Lung (tissue), 12 donors: ENCODE results near the gene THTPA. TPM values are rescaled to one million over a fixed set of nuclear protein-coding genes. Genes with fewer than 3 reads are reported as not detected.
A peak's percentile ranks its signal among the peaks of the same experiment; 100 is the strongest.

ENCODE experiments used
- ATAC-seq: fragments of 200-7000 bp; cut with Tn5 transposase; one replicate; pipeline ENCODE4 v1.9.1; 2020; ENCODE audit warnings: moderate number of reproducible peaks; ENCODE audit not compliant: insufficient read depth, low FRiP score
- DNase-seq, 3 donors: peaks; one replicate each; pipeline ENCODE4 v3.0.0-alpha.2; 2013 to 2017
- H3K27ac ChIP-seq, 2 donors: one replicate each; pipeline ENCODE4 v1.5.1; 2013; ENCODE audit warnings: mild to moderate bottlenecking in 2 of 2, moderate library complexity in 2 of 2, control low read depth in 1 of 2, inconsistent platforms in 1 of 2, low read depth in 1 of 2, low read length in 1 of 2
- H3K27me3 ChIP-seq, 3 donors: one replicate each; pipeline ENCODE4 v1.5.1; 2013; ENCODE audit warnings: low read length in 2 of 3; ENCODE audit not compliant: control insufficient read depth in 3 of 3, insufficient read depth in 3 of 3
- H3K36me3 ChIP-seq, 4 donors: one replicate each; pipeline ENCODE4 v1.5.1; 2013; ENCODE audit warnings: low read length in 4 of 4, mild to moderate bottlenecking in 1 of 4, moderate library complexity in 1 of 4; ENCODE audit not compliant: control insufficient read depth in 4 of 4, insufficient read depth in 4 of 4
- H3K4me1 ChIP-seq, 5 donors: one replicate each; pipeline ENCODE4 v1.5.1; 2013; ENCODE audit warnings: low read length in 5 of 5, mild to moderate bottlenecking in 2 of 5, moderate library complexity in 1 of 5; ENCODE audit not compliant: control insufficient read depth in 5 of 5, insufficient read depth in 5 of 5
- H3K4me3 ChIP-seq: one replicate; pipeline ENCODE4 v1.5.1; 2013; ENCODE audit warnings: mild to moderate bottlenecking, control low read depth, moderate library complexity
- H3K9ac ChIP-seq, 2 donors: one replicate each; pipeline ENCODE4 v1.5.1; 2013; ENCODE audit warnings: low read length in 2 of 2, control low read depth in 1 of 2; ENCODE audit not compliant: insufficient read depth in 1 of 2
- H3K9me3 ChIP-seq, 4 donors: one replicate each; pipeline ENCODE4 v1.5.1; 2013; ENCODE audit warnings: low read length in 3 of 4, mild to moderate bottlenecking in 1 of 4, moderate library complexity in 1 of 4; ENCODE audit not compliant: control insufficient read depth in 4 of 4, insufficient read depth in 3 of 4
- WGBS, 2 donors: extraction: QIAGEN DNeasy Blood & Tissue Kit; methylation state at CpG; one replicate each; pipeline ENCODE4 v1.1.7; 2013; 5-methylcytosine and 5-hydroxymethylcytosine counted together
- polyA plus RNA-seq, 2 donors: library from polyadenylated mRNA; stranded (reverse); fragments of 200-250 nt; gene quantifications; one replicate each; pipeline ENCODE4 v1.2.1, GENCODE V29; 2013
- total RNA-seq, 2 donors: library from RNA; depleted of rRNA in 1 of 2; stranded (reverse); fragments of >200 nt in 1 of 2; gene quantifications; one replicate each; pipeline ENCODE4 v1.2.1, GENCODE V29; 2014 to 2021
- TF ChIP-seq, protein P1 (sequence below): IDR thresholded peaks from 2 replicates; pipeline ENCODE4 v1.5.1; 2012; ENCODE audit warnings: mild to moderate bottlenecking; ENCODE audit errors: control extremely low read depth, extremely low read depth
- donor health status: control.
- donor health status: control.
- donor health status: Bipolar disorder and iron deficiency.
- donor health status: healthy.
- donor health status: DM: yes; HTN: yes; CAD: no.

THTPA gene
- total and polyA plus RNA-seq, 4 donors: 7.7 to 22.1 (median 14.1) TPM

DNA sequence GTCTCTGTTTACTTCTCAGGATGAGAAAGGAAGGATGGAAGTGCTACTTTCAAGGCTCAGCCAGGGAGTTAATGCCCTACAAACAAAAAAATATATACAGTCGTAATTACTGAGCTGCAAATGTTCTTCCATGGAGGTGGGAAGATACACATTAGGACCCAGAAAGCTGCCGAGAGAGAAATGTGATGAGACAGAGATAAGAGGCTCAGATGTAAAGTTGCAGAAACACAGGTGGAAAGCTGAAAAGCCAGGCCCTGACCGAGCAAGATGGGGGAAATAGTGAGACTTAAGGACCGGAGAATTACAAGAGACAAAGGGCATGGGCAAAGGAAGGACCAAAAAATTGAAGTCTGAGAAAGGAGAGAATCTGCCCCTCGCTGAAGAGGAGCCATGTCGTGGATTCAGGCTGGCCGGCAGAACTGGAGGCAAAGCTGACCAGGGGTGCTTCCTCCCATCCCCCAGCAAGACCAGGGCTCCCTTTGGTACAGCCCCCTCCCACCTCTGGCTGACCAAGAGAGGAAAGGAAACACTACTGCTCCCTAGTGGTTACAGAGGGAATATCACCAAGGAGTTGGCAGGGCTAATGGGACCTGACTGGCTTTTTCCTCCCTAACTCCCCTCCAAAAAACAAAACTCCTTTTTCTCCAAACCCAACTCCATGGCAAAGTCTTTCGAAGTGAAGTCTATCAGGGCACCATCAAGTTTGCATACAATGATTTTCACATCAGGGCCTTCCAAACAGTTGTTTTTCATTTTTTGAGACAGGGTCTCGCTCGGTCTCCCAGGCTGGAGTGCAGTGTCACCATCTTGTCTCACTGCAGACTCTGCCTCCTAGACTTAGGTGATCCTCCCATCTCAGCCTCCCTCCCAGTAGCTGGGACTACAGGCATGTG lies 16.6 kb upstream of the THTPA start:
- peak; percentile 61 to 73 (median 73) for DNase-seq

DNA sequence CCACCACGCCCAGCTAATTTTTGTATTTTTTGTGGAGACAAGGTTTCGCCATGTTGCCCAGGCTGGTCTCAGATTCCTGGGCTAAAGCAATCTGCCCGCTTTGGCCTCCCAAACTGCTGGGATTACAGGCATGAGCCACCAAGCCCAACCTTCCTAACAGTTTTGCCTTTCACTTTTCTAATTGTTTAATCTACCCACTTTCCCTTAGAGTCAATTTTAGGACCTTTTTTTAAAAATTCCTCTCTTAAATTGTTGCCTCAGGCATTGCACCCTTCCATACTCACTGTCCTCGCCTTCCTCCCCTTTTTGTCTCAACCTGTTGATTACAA lies 16.0 kb upstream of the THTPA start:
- TF ChIP-seq, protein P1, sequence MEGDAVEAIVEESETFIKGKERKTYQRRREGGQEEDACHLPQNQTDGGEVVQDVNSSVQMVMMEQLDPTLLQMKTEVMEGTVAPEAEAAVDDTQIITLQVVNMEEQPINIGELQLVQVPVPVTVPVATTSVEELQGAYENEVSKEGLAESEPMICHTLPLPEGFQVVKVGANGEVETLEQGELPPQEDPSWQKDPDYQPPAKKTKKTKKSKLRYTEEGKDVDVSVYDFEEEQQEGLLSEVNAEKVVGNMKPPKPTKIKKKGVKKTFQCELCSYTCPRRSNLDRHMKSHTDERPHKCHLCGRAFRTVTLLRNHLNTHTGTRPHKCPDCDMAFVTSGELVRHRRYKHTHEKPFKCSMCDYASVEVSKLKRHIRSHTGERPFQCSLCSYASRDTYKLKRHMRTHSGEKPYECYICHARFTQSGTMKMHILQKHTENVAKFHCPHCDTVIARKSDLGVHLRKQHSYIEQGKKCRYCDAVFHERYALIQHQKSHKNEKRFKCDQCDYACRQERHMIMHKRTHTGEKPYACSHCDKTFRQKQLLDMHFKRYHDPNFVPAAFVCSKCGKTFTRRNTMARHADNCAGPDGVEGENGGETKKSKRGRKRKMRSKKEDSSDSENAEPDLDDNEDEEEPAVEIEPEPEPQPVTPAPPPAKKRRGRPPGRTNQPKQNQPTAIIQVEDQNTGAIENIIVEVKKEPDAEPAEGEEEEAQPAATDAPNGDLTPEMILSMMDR: no peak
- Histone ChIP-seq H3K4me3 (no peak overlapping the region), H3K9ac (no peak overlapping the region), H3K36me3 (no peaks in the 10 kb centered on the region), H3K9me3 (no peaks in the 10 kb centered on the region), H3K27ac (no peak overlapping the region), H3K4me1 (peaks cover 0 to 13% (median 0%) of the 10 kb centered on the region in 5 donors), H3K27me3 (no peaks in the 10 kb centered on the region)
- DNase-seq (no peak), ATAC-seq (no peak)
- WGBS, 2 donors: 91 to 96% methylated on average over 4 of the region's 4 CpGs

More for the DNA sequence above, 16.6 kb upstream of the THTPA start:
- 46 to 50% methylated on average over 10 of the region's 10 CpGs for WGBS, 2 donors
- H3K9ac ChIP-seq: no peak overlapping the region
- no peaks in the 10 kb centered on the region for H3K27me3 ChIP-seq
- TF ChIP-seq, protein P1: peak; percentile 30
- no peak overlapping the region for H3K4me3 ChIP-seq
- no peak overlapping the region for H3K27ac ChIP-seq
- no peaks in the 10 kb centered on the region for H3K36me3 ChIP-seq
- no peak for ATAC-seq
- H3K9me3 ChIP-seq: no peaks in the 10 kb centered on the region
- H3K4me1 ChIP-seq: peaks cover 0 to 13% (median 0%) of the 10 kb centered on the region in 5 donors

DNA sequence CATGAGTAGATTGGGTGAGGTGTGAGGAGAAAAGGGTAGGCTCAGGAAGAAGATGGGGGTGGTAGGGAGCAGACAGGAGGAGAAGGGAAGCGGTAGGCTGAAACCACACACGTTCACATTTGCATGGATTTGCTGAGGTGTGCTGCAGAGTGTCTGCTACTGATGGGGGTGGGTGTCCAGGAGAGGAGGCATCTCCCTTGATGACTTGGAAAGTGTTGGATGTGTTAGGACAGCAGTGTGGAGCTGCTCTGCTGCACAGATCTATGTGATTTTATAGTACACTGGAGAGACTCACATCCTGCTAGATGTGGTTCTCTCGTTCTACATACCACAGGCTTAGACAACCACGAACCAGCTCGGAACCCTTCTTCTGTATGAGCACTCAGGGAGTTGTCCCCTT lies 13.8 kb upstream of the THTPA start:
- Histone ChIP-seq H3K9ac (no peak overlapping the region), H3K36me3 (no peaks in the 10 kb centered on the region), H3K4me3 (no peak overlapping the region), H3K27me3 (peaks cover 0 to 3% (median under 1%) of the 10 kb centered on the region in 3 donors), H3K9me3 (no peaks in the 10 kb centered on the region), H3K27ac (no peak overlapping the region), H3K4me1 (peaks cover 0 to 13% (median 0%) of the 10 kb centered on the region in 5 donors)
- no peak for ATAC-seq
- no peak for DNase-seq
- TF ChIP-seq, protein P1: no peak
- WGBS, 2 donors: 84 to 88% methylated on average over 5 of the region's 5 CpGs
